Thoracic aorta (tissue), 2 donors: ENCODE data around the gene CXCL11. TPM values are rescaled to one million over a fixed set of nuclear protein-coding genes. Genes with fewer than 3 reads are reported as not detected.

Experiments
- ATAC-seq: fragments of 150-250 bp; one replicate; pipeline ENCODE4 v1.8.0; 2017; ENCODE audit warnings: low read depth; ENCODE audit not compliant: insufficient number of reproducible peaks, low FRiP score
- DNase-seq: peaks from one replicate; pipeline ENCODE4 v3.0.0-alpha.2; 2020; ENCODE audit warnings: low spot score
- H3K27ac ChIP-seq, 2 donors: fragments of 200-600 bp; sonication (generic); 1 replicate in 1 of 2; 2 replicates in 1 of 2; pipeline ENCODE4 v1.5.1; 2016; ENCODE audit warnings: mild to moderate bottlenecking in 2 of 2, moderate library complexity in 2 of 2
- H3K27me3 ChIP-seq: fragments of 200-600 bp; sonication (generic); replicated peaks from 2 replicates; pipeline ENCODE4 v1.6.0; 2016; ENCODE audit warnings: mild to moderate bottlenecking; ENCODE audit not compliant: insufficient read depth
- H3K36me3 ChIP-seq: fragments of 200-600 bp; sonication (generic); one replicate; pipeline ENCODE4 v1.5.1; 2016
- H3K4me1 ChIP-seq, 2 donors: fragments of 200-600 bp; sonication (generic); 1 replicate in 1 of 2; 2 replicates in 1 of 2; pipeline versions ENCODE4 v1.5.1 to v1.6.0; 2016; ENCODE audit warnings: low read depth in 2 of 2, mild to moderate bottlenecking in 1 of 2; ENCODE audit not compliant: control insufficient read depth in 1 of 2
- H3K4me3 ChIP-seq: fragments of 200-600 bp; sonication (generic); 2 replicates; pipeline ENCODE4 v1.5.1; 2016; ENCODE audit warnings: mild to moderate bottlenecking
- H3K9me3 ChIP-seq: fragments of 200-600 bp; sonication (generic); 2 replicates; pipeline ENCODE4 v1.5.1; 2016
- total RNA-seq, 2 donors: library from RNA; depleted of rRNA; stranded (reverse); fragments of >200 nt; gene quantifications; one replicate each; pipeline versions ENCODE4 v1.1.0 to v1.2.3, GENCODE V29; 2016
- TF ChIP-seq, protein P1 (sequence below): fragments of 200-600 bp; sonication (generic); IDR thresholded peaks from one replicate; pipeline ENCODE4 v1.5.1; 2019; ENCODE audit warnings: antibody characterized with exemption

The CXCL11 gene
- total RNA-seq, 2 donors from 2014 or later, result not detected

DNA sequence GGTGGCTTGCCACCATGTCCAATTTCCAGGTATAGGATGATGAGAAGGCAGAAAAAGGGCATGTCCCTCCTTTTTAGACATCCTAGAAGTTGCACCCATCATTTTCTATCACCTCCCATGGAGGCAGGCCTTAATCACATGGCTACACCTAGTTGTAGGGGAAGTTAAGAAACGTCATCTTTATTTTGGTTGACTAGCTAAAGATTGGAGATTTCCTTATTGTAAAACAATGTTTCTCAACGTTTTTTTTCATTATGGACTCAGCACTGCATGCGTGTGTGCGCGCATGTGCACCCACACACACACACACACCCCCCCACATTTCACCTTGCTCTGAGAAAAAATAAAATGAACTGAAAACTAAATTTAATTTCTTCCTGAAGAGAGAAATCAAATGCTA lies 26.6 kb downstream of the CXCL11 start:
- TF ChIP-seq, protein P1, sequence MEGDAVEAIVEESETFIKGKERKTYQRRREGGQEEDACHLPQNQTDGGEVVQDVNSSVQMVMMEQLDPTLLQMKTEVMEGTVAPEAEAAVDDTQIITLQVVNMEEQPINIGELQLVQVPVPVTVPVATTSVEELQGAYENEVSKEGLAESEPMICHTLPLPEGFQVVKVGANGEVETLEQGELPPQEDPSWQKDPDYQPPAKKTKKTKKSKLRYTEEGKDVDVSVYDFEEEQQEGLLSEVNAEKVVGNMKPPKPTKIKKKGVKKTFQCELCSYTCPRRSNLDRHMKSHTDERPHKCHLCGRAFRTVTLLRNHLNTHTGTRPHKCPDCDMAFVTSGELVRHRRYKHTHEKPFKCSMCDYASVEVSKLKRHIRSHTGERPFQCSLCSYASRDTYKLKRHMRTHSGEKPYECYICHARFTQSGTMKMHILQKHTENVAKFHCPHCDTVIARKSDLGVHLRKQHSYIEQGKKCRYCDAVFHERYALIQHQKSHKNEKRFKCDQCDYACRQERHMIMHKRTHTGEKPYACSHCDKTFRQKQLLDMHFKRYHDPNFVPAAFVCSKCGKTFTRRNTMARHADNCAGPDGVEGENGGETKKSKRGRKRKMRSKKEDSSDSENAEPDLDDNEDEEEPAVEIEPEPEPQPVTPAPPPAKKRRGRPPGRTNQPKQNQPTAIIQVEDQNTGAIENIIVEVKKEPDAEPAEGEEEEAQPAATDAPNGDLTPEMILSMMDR, result no peak
- no peak for DNase-seq
- Histone ChIP-seq H3K27ac (no peak overlapping the region), H3K36me3 (no peaks in the 10 kb centered on the region), H3K4me1 (peaks cover 0 to 5% of the 10 kb centered on the region in 2 donors), H3K9me3 (no peaks in the 10 kb centered on the region), H3K27me3 (no peaks in the 10 kb centered on the region), H3K4me3 (no peak overlapping the region)
- no peak for ATAC-seq

DNA sequence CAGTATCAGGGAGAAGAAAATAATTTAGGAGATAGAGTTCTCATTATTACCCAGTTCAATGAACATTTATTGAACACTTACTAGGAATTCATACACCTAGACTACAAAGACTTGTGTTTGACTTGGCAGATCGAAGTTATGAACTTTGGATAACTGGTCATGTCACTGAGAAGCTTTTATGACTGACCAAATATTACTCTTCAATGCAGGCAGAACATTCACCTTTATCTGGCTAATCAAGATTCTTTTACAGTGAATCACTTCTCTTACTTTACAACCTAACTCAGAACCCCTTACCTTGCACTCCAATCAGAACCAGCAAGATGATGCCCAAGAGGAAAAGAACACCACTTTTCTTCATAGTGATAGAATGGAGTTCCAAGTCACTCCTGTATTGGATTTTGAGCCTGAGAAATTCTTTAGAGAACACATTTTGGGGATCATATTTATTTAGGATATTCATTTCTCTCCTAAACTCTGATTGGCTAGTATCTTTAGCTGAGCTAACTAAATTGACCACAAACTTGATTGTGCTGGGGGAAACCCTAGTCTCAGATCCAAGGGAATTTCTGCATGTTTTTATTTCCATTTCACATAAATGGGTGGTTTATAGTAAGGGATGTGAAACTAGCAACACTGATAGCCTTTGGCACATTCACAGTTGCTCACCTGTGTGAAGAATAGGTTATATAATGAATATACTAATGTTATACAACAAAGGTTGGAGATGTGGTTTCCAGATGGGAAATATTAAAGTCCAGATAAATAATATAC lies 28.6 kb downstream of the CXCL11 start, which contains the start of gene CXCL9:
Gene CXCL9 (minus strand): TSS at position 421 of the 774 bp plus-strand sequence. CDS start 60 bp downstream, at position 361.
- TF ChIP-seq, protein P1, result no peak
- Histone ChIP-seq H3K4me3 (no peak within 1 kb of the TSS), H3K27ac (no peak within 1 kb of the TSS), H3K36me3 (no peaks in the 10 kb centered on the region), H3K9me3 (no peaks in the 10 kb centered on the region), H3K4me1 (peaks cover 0 to 1% of the 10 kb centered on the region in 2 donors), H3K27me3 (no peaks in the 10 kb centered on the region)
- no peak for ATAC-seq
- DNase-seq, result no peak

DNA sequence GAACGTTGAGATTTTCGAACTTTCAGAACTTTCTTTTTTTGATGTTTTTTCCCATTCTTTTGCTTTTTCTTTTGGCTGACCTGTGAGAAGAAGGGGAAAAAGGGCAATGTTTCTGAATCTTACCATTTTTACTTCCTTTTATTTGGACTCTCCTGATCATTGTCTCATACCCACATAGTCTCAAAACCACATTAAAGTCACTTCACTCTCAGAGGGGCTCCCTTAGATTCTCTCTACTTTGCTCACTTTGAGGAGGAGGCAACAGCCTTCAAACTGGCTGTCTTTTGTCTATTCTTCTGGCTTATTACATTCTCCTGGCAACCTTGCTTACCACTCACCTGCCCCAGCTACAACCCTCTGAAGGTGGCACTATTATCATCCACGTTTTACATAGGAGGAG lies 32.2 kb downstream of the CXCL11 start:
- Histone ChIP-seq H3K4me3 (no peak overlapping the region), H3K4me1 (no peaks in the 10 kb centered on the region), H3K36me3 (no peaks in the 10 kb centered on the region), H3K27me3 (no peaks in the 10 kb centered on the region), H3K27ac (no peak overlapping the region), H3K9me3 (no peaks in the 10 kb centered on the region)
- ATAC-seq (no peak), DNase-seq (no peak)
- TF ChIP-seq, protein P1, result no peak

DNA sequence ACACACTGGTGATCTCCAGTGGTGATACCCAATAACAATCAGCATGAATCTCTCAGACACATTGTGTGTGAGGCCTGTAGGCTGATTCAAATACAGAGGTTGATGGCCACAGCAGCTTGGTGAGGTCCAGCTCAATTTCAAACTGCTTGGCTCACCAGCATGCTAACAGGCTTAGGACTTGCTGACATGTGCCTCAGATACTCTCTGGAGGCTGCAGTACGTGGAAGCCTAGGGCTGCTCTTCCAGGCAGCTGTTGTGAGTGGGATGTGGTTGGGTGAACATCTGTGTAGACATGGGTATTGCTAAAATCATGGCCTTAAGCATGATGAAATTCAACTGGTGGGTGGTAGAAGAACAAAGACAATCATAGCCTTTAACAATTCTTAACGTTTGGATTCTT lies 32.8 kb downstream of the CXCL11 start:
- H3K9me3 ChIP-seq, result no peaks in the 10 kb centered on the region
- H3K27me3 ChIP-seq, result no peaks in the 10 kb centered on the region
- no peak overlapping the region for H3K27ac ChIP-seq
- H3K36me3 ChIP-seq, result no peaks in the 10 kb centered on the region
- DNase-seq (no peak), ATAC-seq (no peak)
- no peaks in the 10 kb centered on the region for H3K4me1 ChIP-seq
- H3K4me3 ChIP-seq, result no peak overlapping the region
- TF ChIP-seq, protein P1, result no peak

DNA sequence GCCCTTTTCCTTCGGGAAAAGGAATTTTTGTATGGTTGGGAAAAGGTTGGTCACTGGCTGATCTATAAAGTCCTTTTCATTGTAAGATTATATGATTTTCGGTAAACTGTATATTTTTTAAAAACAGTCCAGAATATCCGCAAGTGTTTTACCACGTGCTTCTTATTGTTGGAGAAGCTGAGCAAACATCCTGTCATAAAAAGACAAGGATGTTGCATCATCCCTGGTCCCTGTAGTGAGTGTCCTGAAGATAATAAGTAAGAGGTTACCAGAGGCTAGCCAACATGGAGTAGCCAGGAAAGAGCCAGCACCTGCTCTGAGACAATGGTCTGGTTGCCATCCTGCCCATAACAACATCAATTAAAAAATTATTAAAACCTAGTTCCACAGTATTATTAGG lies 33.7 kb downstream of the CXCL11 start:
- ATAC-seq, result no peak
- TF ChIP-seq, protein P1, result no peak
- Histone ChIP-seq H3K27ac (no peak overlapping the region), H3K4me1 (no peaks in the 10 kb centered on the region), H3K4me3 (no peak overlapping the region), H3K27me3 (no peaks in the 10 kb centered on the region), H3K36me3 (no peaks in the 10 kb centered on the region), H3K9me3 (no peaks in the 10 kb centered on the region)
- DNase-seq, result no peak
